ENCODE results near the gene ABCB10.

DNA sequence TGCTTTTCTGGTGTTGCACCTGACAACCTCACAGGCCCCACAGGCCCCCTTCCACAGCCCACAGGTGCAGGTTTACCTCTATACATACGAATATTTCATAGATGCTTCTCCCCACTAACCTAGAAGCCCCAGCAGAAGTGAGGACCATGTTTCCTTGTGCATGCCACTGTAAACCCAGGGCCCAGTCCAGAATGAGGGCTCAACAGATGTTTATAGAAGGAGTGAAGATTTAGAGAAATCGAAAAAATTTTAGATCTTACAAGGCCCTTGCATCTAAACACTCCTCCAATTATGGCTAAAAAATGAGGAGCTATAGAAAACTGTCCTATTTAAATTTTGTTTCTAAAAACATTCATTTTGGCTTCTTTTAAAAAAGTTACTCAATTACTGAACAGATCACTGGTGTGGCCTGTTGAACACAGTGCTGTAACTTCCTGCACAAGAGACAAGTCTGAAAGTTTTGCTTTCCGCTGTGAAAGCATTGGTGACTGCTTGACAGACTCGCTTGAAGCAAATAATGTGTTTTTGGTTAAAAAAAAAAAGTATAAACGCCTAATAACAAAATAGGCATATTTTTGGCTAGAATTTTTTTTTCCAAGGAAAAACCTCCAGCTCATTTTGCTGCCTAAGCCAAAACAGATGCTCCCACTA, 1.2 kb downstream of the ABCB10 start:
- TF ChIP-seq, protein P1, sequence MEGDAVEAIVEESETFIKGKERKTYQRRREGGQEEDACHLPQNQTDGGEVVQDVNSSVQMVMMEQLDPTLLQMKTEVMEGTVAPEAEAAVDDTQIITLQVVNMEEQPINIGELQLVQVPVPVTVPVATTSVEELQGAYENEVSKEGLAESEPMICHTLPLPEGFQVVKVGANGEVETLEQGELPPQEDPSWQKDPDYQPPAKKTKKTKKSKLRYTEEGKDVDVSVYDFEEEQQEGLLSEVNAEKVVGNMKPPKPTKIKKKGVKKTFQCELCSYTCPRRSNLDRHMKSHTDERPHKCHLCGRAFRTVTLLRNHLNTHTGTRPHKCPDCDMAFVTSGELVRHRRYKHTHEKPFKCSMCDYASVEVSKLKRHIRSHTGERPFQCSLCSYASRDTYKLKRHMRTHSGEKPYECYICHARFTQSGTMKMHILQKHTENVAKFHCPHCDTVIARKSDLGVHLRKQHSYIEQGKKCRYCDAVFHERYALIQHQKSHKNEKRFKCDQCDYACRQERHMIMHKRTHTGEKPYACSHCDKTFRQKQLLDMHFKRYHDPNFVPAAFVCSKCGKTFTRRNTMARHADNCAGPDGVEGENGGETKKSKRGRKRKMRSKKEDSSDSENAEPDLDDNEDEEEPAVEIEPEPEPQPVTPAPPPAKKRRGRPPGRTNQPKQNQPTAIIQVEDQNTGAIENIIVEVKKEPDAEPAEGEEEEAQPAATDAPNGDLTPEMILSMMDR (IDR thresholded peaks at IDR 0.05) = no peak
- TF ChIP-seq POLR2AphosphoS5 (IDR thresholded peaks at IDR 0.05) = no peak

Data from prostate gland (tissue), 2 donors.